LNCaP clone FGC (cell line): Measurements from ENCODE around the gene ABHD13.

Experiments used
- DNase-seq: peaks from one replicate; pipeline ENCODE4 v3.0.0-alpha.2; 2011; ENCODE audit warnings: low read depth
- H3K4me3 ChIP-seq: 2 replicates; pipeline ENCODE4 v1.5.1; 2011; ENCODE audit warnings: mild to moderate bottlenecking, low read depth, low read length, control low read depth
- TF ChIP-seq, protein P1 (sequence below): IDR thresholded peaks from 2 replicates; pipeline ENCODE4 v1.5.1; 2012; ENCODE audit warnings: mild to moderate bottlenecking; ENCODE audit not compliant: control insufficient read depth, insufficient read depth; ENCODE audit errors: extremely low read depth

ABHD13 gene

DNA sequence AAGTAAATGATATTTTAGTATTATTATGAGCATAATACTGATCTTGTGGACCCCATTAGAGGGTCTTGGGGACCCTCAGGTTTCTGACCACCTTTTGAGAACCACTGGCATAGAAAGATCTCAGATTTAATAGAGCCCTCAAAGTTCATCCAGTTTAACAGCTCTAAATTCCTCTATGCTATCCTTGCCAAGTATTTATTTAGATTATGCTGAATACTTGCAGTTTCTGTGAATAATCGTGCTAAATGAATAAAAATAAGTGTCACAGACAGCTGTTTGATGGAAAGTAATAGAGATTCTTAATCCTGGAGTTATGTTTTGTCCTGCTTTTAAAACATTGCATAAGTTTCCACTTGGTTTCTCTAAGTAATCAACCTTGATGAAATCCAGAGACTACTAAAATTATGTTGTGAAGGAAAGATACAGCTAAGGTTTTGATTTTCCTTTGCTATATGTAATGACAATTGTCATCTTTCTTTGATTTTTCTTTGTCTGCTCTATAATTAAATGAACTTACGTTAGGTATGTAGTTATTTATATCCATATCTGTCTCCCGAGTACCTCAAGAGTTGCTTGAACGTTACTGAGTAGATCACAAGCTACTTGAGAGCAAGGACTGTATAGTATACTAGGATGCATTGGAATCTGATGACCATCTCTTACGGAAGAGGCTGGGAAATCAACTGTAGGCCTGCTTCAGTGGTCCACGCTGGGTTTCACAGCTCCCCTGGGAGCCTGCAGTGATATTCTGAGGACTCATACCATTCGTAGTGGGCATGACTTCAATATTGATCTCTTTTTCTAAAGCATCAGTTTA is 5.7 kb downstream of the ABHD13 start:
- TF ChIP-seq, protein P1, sequence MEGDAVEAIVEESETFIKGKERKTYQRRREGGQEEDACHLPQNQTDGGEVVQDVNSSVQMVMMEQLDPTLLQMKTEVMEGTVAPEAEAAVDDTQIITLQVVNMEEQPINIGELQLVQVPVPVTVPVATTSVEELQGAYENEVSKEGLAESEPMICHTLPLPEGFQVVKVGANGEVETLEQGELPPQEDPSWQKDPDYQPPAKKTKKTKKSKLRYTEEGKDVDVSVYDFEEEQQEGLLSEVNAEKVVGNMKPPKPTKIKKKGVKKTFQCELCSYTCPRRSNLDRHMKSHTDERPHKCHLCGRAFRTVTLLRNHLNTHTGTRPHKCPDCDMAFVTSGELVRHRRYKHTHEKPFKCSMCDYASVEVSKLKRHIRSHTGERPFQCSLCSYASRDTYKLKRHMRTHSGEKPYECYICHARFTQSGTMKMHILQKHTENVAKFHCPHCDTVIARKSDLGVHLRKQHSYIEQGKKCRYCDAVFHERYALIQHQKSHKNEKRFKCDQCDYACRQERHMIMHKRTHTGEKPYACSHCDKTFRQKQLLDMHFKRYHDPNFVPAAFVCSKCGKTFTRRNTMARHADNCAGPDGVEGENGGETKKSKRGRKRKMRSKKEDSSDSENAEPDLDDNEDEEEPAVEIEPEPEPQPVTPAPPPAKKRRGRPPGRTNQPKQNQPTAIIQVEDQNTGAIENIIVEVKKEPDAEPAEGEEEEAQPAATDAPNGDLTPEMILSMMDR = no peak
- H3K4me3 ChIP-seq = no peak overlapping the region
- no peak for DNase-seq

DNA sequence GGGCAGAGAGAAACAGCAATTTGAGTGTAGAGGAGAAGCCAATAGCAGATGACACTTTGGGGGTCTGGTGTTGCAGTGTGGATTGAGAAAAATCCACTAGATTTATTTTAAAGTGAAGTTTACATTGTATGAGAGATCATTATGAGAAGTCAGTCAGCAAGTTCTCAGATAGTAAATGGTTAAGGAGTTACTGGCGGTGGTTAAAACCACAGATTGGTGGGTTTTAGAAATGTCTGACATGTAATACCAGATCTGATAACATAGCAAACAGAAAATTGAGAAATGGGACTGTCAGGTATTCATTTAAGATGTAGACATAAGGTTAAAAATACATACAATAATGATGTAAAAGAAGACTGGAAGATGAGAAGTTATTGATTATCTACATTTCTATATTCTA is 7.2 kb downstream of the ABHD13 start:
- TF ChIP-seq, protein P1 = no peak
- DNase-seq = no peak
- H3K4me3 ChIP-seq = no peak overlapping the region

DNA sequence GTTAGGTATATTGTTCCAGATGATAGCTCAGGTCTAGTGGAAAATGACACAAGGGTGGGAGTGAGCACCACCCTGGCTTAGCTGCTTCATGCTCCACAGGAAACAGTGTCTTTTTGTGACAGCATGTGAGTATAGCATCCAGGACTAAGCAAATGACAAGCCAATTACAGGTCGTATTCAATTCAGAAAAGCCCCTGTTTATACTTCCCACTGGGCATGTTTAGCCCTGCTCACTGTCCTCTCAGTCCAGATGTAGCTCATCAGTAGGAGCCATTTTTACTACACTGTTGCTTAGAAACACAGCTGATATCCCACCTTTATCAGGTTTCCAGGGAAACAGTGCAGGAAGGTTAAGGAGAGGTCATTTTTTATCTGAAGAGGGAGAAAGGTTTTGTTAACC is 8.0 kb downstream of the ABHD13 start:
- H3K4me3 ChIP-seq = no peak overlapping the region
- no peak for DNase-seq
- TF ChIP-seq, protein P1 = no peak

DNA sequence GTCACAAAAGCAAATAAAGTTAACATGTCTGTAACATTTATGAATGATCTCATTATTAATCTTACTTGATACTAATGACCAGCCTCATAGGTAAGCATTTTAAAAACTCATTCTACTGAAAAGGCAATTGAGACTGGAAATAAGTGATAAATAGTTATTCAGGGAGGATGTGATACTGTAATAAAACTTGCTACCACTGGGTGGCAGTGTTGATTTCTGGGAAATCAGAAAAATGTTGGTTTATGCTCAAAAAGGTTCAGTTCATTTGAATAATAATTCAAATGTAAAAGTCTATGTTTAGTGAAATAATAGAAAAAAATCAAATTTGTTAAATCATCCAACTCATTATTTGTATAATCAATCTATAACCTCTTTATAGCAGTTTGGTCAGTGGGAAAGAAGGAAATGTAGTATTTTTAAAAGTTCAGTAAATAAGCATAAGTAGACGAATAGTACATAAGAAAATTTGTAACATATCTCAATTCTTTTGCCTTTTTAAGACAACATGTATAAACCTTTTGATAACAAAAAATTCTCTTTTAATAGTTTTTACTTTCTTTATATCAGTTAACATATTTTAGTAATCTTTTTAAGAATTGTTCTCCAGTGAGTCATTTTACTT is 9.6 kb downstream of the ABHD13 start:
- peak; percentile 19 for DNase-seq
- TF ChIP-seq, protein P1 = peak; percentile 54
- H3K4me3 ChIP-seq = no peak overlapping the region

DNA sequence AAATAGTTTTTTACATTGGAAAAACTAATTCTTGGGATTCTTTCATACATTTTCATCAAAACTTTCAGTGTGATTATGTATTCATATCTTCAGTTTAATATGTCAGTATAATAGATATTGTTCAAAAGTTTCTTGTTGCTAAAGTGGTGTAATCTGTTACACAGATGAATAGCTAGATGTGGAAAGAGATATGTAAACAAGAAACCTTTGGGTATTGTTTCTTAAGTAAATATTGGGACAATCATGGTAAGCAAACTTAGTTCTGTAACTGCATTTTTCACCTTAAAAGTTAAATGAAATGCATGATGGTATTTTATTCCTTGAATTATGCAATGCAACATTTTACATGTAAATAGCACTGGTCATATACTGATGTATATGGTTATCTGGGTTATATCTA is 12.2 kb downstream of the ABHD13 start:
- DNase-seq = no peak
- no peak overlapping the region for H3K4me3 ChIP-seq
- TF ChIP-seq, protein P1 = no peak

DNA sequence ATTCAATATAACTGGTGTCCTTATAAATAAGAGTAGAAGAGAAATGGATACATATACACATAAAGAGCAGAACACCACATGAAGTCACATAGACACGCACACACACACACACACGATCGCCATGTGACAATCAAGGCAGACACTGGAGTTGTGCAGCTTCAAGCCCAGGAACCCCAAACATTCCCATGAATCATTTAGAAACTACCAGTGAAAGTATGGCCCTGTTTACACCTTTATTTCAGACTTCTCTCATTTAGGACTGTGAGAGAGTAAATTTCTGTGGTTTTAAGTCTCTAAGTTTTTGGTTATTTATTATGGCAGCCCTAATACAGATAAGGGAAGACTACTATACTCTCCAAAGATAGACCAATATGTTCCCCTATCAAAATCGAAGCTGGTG is 31.0 kb downstream of the ABHD13 start:
- DNase-seq = no peak
- no peak overlapping the region for H3K4me3 ChIP-seq
- TF ChIP-seq, protein P1 = no peak
